Natural killer cell treated with Interleukin-12 subunit alpha and Interleukin-12 subunit beta and Interleukin-15 and Interleukin-18, amount 100 ng/mL, for 72 hours (primary cell): ENCODE data around the gene MTF2. TPM values are rescaled to one million over a fixed set of nuclear protein-coding genes. Genes with fewer than 3 reads are reported as not detected.
"Not testable (repeated sequence)": the region's sequence is repeated elsewhere in the genome, so short reads cannot be mapped to it uniquely, and the experiment has no call there.

Experiments used
- ATAC-seq, 2 donors: fragments of 150-1000 bp; cut with Tn5 transposase in 1 of 2; sonication (Bioruptor Pico), chemical (Tn5 transposase) in 1 of 2; 2 replicates each; pipeline ENCODE4 v1.10.0; 2021
- DNase-seq: peaks from one replicate; pipeline ENCODE4 v3.0.0; 2022; ENCODE audit warnings: low spot score
- H3K27ac Mint-ChIP-seq, 2 donors: 1 replicate in 1 of 2; 2 replicates in 1 of 2; pipeline ENCODE4 v1.8.0; 2022; ENCODE audit warnings: mixed read lengths in 2 of 2, mild to moderate bottlenecking in 1 of 2, moderate library complexity in 1 of 2
- H3K27me3 Mint-ChIP-seq, 2 donors: 1 replicate in 1 of 2; 2 replicates in 1 of 2; pipeline ENCODE4 v1.8.0; 2022; ENCODE audit warnings: mixed read lengths in 2 of 2
- H3K36me3 Mint-ChIP-seq: one replicate; pipeline ENCODE4 v1.8.0; 2022; ENCODE audit warnings: mixed read lengths
- H3K4me1 Mint-ChIP-seq, 2 donors: 1 replicate in 1 of 2; 2 replicates in 1 of 2; pipeline ENCODE4 v1.8.0; 2022; ENCODE audit warnings: low read depth in 2 of 2, mixed read lengths in 2 of 2, mild to moderate bottlenecking in 1 of 2
- H3K4me3 Mint-ChIP-seq: one replicate; pipeline ENCODE4 v1.8.0; 2022; ENCODE audit warnings: mixed read lengths
- H3K9me3 Mint-ChIP-seq: 2 replicates; pipeline ENCODE4 v1.8.0; 2022; ENCODE audit warnings: mixed read lengths
- total RNA-seq, 2 donors: library from RNA; stranded (reverse); gene quantifications; one replicate each; pipeline ENCODE4 v1.2.3, GENCODE V29; 2022

Gene MTF2
- total RNA-seq, 2 donors from 2014 or later = 45.1 to 63.6 TPM

GRCh38 chr1:93167006-93167405, 87.9 kb downstream of the MTF2 start:
- Mint-ChIP-seq H3K27ac (no peak overlapping the region), H3K36me3 (peaks cover 22% of the 10 kb centered on the region), H3K4me3 (no peak overlapping the region), H3K27me3 (no peaks in the 10 kb centered on the region), H3K4me1 (peaks cover 47 to 63% of the 10 kb centered on the region in 2 donors), H3K9me3 (no peaks in the 10 kb centered on the region)
- no peak for ATAC-seq
- no peak for DNase-seq

GRCh38 chr1:93170141-93170678, 91.1 kb downstream of the MTF2 start:
- not testable (repeated sequence) for ATAC-seq, H3K4me3 Mint-ChIP-seq, H3K9me3 Mint-ChIP-seq, H3K27me3 Mint-ChIP-seq, H3K27ac Mint-ChIP-seq, DNase-seq
- peaks cover 52 to 75% of the 10 kb centered on the region in 2 donors for H3K4me1 Mint-ChIP-seq
- H3K36me3 Mint-ChIP-seq = peaks cover 37% of the 10 kb centered on the region

GRCh38 chr1:93171549-93172034, 92.5 kb downstream of the MTF2 start:
- peak overlapping the region; percentile 97 for H3K4me3 Mint-ChIP-seq
- no peaks in the 10 kb centered on the region for H3K9me3 Mint-ChIP-seq
- peak overlapping the region; percentile 84 to 90 for H3K27ac Mint-ChIP-seq
- H3K4me1 Mint-ChIP-seq = peaks cover 50 to 73% of the 10 kb centered on the region in 2 donors
- no peak for ATAC-seq
- H3K36me3 Mint-ChIP-seq = peaks cover 37% of the 10 kb centered on the region
- no peaks in the 10 kb centered on the region for H3K27me3 Mint-ChIP-seq
- no peak for DNase-seq

GRCh38 chr1:93172778-93173177, 93.7 kb downstream of the MTF2 start:
- H3K9me3 Mint-ChIP-seq = no peaks in the 10 kb centered on the region
- H3K4me3 Mint-ChIP-seq = peak overlapping the region; percentile 97
- peaks cover 48 to 65% of the 10 kb centered on the region in 2 donors for H3K4me1 Mint-ChIP-seq
- no peaks in the 10 kb centered on the region for H3K27me3 Mint-ChIP-seq
- peak overlapping the region in 1 of 2 donors; percentile 44 for H3K27ac Mint-ChIP-seq
- peaks cover 31% of the 10 kb centered on the region for H3K36me3 Mint-ChIP-seq
- DNase-seq (no peak), ATAC-seq (no peak)

- peak overlapping the region in 1 of 2 donors; percentile 22 for H3K27ac Mint-ChIP-seq
- not testable (repeated sequence) for ATAC-seq, H3K27me3 Mint-ChIP-seq, H3K9me3 Mint-ChIP-seq, DNase-seq
- peaks cover 35% of the 10 kb centered on the region for H3K36me3 Mint-ChIP-seq
- peaks cover 46 to 60% of the 10 kb centered on the region in 2 donors for H3K4me1 Mint-ChIP-seq
- peak overlapping the region; percentile 28 for H3K4me3 Mint-ChIP-seq
Observed at GRCh38 chr1:93174638-93175037, 95.6 kb downstream of the MTF2 start.

GRCh38 chr1:93177991-93178390, 98.9 kb downstream of the MTF2 start:
- H3K9me3 Mint-ChIP-seq = no peaks in the 10 kb centered on the region
- peak overlapping the region; percentile 93 to 94 for H3K27ac Mint-ChIP-seq
- DNase-seq = no peak
- peaks cover 35 to 48% of the 10 kb centered on the region in 2 donors for H3K4me1 Mint-ChIP-seq
- no peak for ATAC-seq
- H3K4me3 Mint-ChIP-seq = peak overlapping the region; percentile 91
- H3K27me3 Mint-ChIP-seq = no peaks in the 10 kb centered on the region
- peaks cover 27% of the 10 kb centered on the region for H3K36me3 Mint-ChIP-seq

- ATAC-seq = no peak
- no peaks in the 10 kb centered on the region for H3K9me3 Mint-ChIP-seq
- peak overlapping the region; percentile 93 to 94 for H3K27ac Mint-ChIP-seq
- H3K4me3 Mint-ChIP-seq = peak overlapping the region; percentile 91
- H3K36me3 Mint-ChIP-seq = peaks cover 27% of the 10 kb centered on the region
- H3K4me1 Mint-ChIP-seq = peaks cover 31 to 47% of the 10 kb centered on the region in 2 donors
- H3K27me3 Mint-ChIP-seq = no peaks in the 10 kb centered on the region
- DNase-seq = no peak
Observed at GRCh38 chr1:93178418-93178817, 99.3 kb downstream of the MTF2 start.

- Mint-ChIP-seq H3K9me3 (no peaks in the 10 kb centered on the region), H3K4me1 (peaks cover 30 to 45% of the 10 kb centered on the region in 2 donors), H3K4me3 (peak within 1 kb of the TSS; percentile 91), H3K36me3 (peaks cover 26% of the 10 kb centered on the region), H3K27me3 (no peaks in the 10 kb centered on the region), H3K27ac (peak within 1 kb of the TSS; percentile 93 to 94)
- ATAC-seq (peak; percentile 94), DNase-seq (peak; percentile 98)
Observed at GRCh38 chr1:93179886-93180722, 101.0 kb downstream of the MTF2 start, which contains the start of gene TMED5. TMED5 (minus strand) TSS chr1:93180413; CDS start chr1:93180242, 171 bp downstream.

GRCh38 chr1:93180723-93181613, 101.9 kb downstream of the MTF2 start, which contains the start of gene CCDC18:
CCDC18 (plus strand) TSS chr1:93180724; CDS start chr1:93183362, 2,638 bp downstream.
- Mint-ChIP-seq H3K4me3 (peak within 1 kb of the TSS; percentile 91), H3K4me1 (peaks cover 29 to 47% of the 10 kb centered on the region in 2 donors), H3K27me3 (no peaks in the 10 kb centered on the region), H3K36me3 (peaks cover 24% of the 10 kb centered on the region), H3K9me3 (no peaks in the 10 kb centered on the region), H3K27ac (peak within 1 kb of the TSS; percentile 93 to 94)
- ATAC-seq = peak; percentile 46 to 52
- DNase-seq = peak; percentile 65

- ATAC-seq (no peak), DNase-seq (no peak)
- no peak overlapping the region for H3K27ac Mint-ChIP-seq
- no peak overlapping the region for H3K4me3 Mint-ChIP-seq
- H3K9me3 Mint-ChIP-seq = no peaks in the 10 kb centered on the region
- H3K27me3 Mint-ChIP-seq = no peaks in the 10 kb centered on the region
- peaks cover 20% of the 10 kb centered on the region for H3K36me3 Mint-ChIP-seq
- peaks cover 27 to 33% of the 10 kb centered on the region in 2 donors for H3K4me1 Mint-ChIP-seq
Observed at GRCh38 chr1:93186667-93187066, 107.6 kb downstream of the MTF2 start.

Other genes starting within 250 kb of the MTF2 start
- 100 to 1,000 TPM; 647 to 909 TPM for gene RPL5, start 247.2 kb upstream of the MTF2 start, total RNA-seq
- 1 to 10 TPM; 2.2 to 4.2 TPM for gene DIPK1A, start 117.8 kb upstream of the MTF2 start, total RNA-seq
- 10 to 100 TPM; 62.7 to 88.5 TPM for gene TMED5, start 101.1 kb downstream of the MTF2 start, total RNA-seq
- 10 to 100 TPM; 16.6 to 35.0 TPM for gene CCDC18, start 101.4 kb downstream of the MTF2 start, total RNA-seq